Activated CD4-positive, CD25-positive, alpha-beta regulatory T cell (primary cell): ENCODE data around the gene OXA1L.
"Not testable (repeated sequence)": the region's sequence is repeated elsewhere in the genome, so short reads cannot be mapped to it uniquely, and the experiment has no call there.

ENCODE experiments used
- DNase-seq, 4 experiments: peaks; one replicate each; lab custom pipeline; 2025; lab: John Stamatoyannopoulos, UW

The OXA1L gene

DNA sequence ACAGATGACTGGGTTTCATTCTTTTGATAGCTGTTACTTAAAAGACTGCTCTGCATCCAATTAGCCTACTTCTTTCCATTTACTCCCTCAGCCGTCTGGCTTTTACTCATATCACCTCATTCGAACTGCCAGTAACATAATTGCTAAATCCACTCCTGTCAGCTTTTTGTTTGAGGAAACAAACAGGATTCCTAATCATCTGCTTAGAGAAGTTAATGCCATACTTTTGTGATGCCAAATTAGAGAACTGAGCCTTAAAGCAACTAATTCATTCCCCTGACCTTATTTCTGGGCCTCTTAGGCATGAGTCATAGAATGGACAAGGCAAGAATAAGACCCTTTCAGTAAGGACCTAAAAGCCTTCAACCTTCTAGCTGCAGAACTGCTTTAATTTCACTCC is 2.9 kb downstream of the OXA1L start:
- DNase-seq: no peak

- no peak for DNase-seq
Observed at GRCh38 chr14:22770481-22771187, 4.1 kb downstream of the OXA1L start.

- no peak for DNase-seq
Observed at GRCh38 chr14:22772725-22773124, 6.2 kb downstream of the OXA1L start.

DNA sequence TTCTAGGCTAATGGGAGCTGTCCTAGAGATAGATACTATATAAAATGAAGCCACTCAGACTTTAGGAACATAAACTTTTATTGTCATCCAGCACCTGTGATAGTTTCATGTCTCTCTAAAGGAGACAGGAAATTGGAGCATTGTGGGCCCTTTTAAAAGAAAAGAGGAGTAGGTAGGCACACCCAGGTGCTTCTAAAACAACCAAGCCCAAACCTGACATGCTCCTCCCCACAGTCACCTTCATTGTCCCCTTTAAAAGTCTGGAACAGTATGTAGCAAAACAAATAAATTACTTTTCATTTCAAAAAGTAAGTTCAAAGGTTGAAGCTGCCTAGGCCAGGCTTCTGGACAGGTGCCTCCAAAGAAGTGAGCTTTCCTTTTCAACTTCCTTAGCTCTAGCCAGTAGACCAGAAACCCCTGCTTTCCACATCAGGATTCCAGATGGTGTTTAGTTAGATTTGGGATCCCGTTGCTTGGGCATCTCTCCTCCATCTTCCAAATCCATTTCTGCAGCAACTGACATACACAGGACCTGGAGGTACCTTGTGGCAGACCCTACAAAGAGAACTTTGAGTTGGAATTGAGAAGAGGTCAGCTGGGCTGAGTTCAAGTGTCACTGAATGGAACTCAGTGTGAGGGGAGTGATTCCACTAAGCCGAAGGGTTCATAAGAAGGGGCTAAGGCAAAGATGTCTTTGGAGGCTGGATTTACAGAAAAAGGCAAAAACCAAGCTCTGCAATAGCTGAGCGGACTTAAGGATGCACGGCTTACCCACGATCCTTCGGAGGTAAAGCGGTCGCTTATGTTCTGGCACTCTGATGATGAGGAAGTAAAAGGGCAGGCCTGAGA is 6.9 kb downstream of the OXA1L start:
- DNase-seq: no peak

DNA sequence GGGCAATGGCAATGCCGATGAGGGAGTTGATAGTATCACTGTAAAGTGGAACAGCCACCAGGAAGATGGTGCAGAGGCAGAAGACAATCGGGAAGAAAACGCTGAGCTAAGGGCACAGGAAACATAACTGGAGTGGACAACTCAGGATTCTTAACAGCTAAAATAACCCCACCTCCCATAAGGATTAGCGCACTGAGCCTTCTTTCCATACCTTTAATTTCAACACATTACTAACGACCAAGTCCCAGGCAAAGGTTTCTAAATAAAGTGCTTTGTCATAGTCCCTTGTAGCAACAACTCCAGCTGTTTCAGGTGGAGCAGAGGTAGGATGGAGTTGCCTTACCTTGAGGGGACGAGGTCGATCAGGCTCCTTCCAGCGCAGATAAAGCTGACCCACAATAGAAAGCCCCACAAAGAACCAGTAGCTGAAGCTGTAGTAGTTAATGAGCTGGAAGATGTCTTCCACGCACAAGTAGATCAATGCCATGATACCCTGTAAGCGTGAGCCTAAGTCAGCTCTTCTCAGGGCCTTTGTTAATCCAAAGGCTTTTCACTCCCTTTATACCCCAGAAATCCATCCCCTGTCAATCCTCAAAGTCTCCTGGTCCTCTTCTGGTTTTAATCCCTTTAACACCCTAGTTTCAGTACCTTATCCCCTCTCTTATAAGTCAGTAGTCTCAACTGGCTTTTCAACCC is 7.7 kb downstream of the OXA1L start:
- DNase-seq: no peak

DNA sequence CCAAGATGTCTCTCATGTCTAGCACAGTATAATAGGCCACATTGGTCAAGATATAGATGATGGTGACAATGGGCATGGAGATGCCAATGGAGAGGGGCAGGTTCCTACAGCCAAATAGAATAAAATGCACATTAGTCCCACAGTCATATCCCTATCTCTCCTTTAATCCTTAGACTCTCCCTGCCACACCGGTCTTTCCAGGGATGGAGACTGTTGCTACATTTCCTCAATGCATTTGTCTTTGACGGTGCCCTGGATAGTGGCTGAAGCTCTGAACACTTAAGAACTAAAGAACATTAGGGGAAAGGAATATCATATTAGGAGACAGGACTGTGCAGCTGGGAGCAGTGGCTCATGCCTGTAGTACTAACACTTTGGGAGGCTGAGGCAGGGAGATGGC is 9.7 kb downstream of the OXA1L start:
- DNase-seq: no peak

GRCh38 chr14:22776849-22777248 is 10.4 kb downstream of the OXA1L start:
- not testable (repeated sequence) for DNase-seq

GRCh38 chr14:22778084-22778483 is 11.6 kb downstream of the OXA1L start:
- no peak for DNase-seq

DNA sequence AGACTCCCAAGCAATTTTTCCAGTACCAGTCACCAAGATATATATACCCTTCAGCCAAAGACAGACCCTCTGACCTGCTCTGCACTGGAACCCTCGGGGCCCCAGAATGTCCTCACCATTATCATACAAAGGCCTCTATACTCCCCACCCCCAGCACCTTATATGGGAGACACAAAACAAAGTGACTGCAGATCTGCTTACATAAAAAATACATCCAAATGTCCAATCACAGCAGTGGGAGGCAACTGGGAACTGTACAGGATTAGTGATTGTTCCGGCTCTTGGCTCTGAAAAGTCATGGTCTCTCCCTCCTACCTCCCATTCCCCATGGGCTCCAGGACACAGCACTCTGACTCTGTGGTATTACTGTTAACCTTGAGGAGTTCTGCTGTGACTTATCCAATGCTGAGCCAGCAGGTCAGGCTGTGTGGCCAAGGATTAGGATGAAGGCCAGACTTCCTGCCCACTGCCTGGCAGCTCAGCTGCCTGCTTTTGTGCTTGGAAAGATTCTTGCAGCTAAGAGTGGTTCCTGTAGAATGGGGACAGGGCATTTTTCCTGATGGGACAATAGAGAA is 13.7 kb downstream of the OXA1L start:
- no peak for DNase-seq

DNA sequence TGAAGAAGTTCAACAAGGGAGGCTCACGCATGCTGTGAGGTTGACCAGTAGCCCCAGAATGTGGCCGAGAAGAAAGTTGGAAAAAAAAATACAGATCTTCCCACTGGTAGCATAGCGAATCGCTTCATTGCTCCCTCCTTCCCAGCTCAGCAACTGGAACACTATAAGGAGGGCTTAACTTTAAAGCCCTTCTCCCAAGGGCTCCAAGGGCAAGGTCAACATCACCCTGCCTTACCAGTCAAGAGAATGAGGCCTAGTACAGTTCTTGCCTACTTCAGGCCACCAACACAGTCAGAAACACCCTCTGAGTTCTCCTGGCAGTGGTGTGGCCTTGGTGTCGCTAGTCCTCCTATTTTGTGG is 14.4 kb downstream of the OXA1L start:
- no peak for DNase-seq

GRCh38 chr14:22781301-22781991 is 15.0 kb downstream of the OXA1L start:
- DNase-seq: no peak

GRCh38 chr14:22786685-22787084 is 20.2 kb downstream of the OXA1L start:
- DNase-seq: no peak

GRCh38 chr14:22791301-22791700 is 24.8 kb downstream of the OXA1L start:
- DNase-seq: no peak

GRCh38 chr14:22792158-22792557 is 25.7 kb downstream of the OXA1L start:
- no peak for DNase-seq

GRCh38 chr14:22793550-22793949 is 27.1 kb downstream of the OXA1L start:
- not testable (repeated sequence) for DNase-seq

GRCh38 chr14:22793976-22794375 is 27.5 kb downstream of the OXA1L start:
- no peak for DNase-seq

GRCh38 chr14:22794551-22794951 is 28.1 kb downstream of the OXA1L start:
- DNase-seq: no peak

- no peak for DNase-seq
Observed at GRCh38 chr14:22796087-22796707, 29.7 kb downstream of the OXA1L start.

- no peak for DNase-seq
Observed at GRCh38 chr14:22797017-22797917, 30.8 kb downstream of the OXA1L start.

DNA sequence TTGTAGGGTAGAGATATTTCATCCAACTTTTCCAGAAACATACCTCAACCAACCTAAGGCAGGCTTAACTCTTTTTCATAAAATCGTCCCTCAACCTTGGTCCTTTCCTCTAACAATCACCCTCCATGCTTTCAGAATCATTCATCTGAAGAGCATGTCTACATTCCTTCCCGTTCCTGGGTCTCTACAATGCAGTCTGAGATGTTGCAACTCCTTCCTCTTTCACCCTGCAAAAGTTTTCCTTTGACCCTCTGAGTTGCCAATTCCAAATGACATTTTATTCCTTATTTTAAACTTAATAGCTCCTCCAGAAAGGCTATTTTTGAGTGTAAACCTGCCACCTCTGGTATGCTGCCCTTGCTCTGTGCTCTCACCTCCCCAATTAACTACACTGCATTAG is 32.0 kb downstream of the OXA1L start:
- DNase-seq: no peak
